ENCODE measurements around the gene ZMYND8.

DNA sequence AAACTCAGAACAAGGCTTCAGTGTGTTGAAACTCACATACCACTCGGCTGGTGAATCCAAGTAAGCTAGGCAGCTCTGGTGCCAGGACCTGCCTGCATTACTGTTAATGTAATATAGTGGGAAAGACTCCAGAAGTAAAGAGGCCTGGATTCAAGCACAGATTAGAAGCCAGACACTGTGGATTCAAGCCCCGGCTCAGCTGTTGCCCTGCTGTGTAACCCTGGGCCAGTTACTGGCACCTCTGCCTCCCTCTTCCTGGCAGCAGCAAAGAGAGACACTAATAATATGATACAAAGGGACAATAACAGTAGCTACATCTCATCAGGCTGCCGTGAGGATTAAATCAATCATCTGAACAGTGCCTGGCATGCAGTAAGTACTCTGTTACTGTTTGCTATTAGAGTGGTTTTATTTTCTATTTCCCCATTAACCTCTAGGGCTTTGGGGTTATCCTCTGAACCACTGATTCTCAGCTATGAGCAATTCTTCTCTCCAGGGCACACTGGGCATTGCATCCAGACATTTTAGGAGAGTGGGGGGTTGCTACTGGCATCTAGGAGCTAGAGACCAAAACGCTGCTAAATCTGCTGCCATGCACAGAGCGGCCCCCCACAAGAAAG is 92.9 kb downstream of the ZMYND8 start:
- TF ChIP-seq, protein P1, sequence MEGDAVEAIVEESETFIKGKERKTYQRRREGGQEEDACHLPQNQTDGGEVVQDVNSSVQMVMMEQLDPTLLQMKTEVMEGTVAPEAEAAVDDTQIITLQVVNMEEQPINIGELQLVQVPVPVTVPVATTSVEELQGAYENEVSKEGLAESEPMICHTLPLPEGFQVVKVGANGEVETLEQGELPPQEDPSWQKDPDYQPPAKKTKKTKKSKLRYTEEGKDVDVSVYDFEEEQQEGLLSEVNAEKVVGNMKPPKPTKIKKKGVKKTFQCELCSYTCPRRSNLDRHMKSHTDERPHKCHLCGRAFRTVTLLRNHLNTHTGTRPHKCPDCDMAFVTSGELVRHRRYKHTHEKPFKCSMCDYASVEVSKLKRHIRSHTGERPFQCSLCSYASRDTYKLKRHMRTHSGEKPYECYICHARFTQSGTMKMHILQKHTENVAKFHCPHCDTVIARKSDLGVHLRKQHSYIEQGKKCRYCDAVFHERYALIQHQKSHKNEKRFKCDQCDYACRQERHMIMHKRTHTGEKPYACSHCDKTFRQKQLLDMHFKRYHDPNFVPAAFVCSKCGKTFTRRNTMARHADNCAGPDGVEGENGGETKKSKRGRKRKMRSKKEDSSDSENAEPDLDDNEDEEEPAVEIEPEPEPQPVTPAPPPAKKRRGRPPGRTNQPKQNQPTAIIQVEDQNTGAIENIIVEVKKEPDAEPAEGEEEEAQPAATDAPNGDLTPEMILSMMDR (conservative IDR thresholded peaks at IDR 0.05; ENCODE audit: low read depth, low read length), result no peak
- no peak for TF ChIP-seq EZH2 (IDR thresholded peaks at IDR 0.05; ENCODE audit: low read length, unreplicated experiment)
